ENCODE data around the gene CPA5.

GRCh38 chr7:130397758-130398073 is 53.1 kb downstream of the CPA5 start:
- TF ChIP-seq CTCF (IDR thresholded peaks at IDR 0.05), result no peak
- no peak for TF ChIP-seq POLR2A (IDR thresholded peaks at IDR 0.05)

Data from testis (tissue), 2 donors.